Measurements from ENCODE around the gene UCP2. TPM values are rescaled to one million over a fixed set of nuclear protein-coding genes. Genes with fewer than 3 reads are reported as not detected.

Gene UCP2
- total and polyA plus RNA-seq, 2 experiments from 2014 or later: 60.1 to 76.9 TPM

- TF ChIP-seq ZNF462 (CRISPR knock-in tag; IDR thresholded peaks at IDR 0.05) (no peak), EZH2 (IDR thresholded peaks at IDR 0.05; ENCODE audit: low read depth, unreplicated experiment) (no peak)
Measured at GRCh38 chr11:74022546-74022945, 39.9 kb upstream of the UCP2 start (continued).

- no peak overlapping the region for H3K27ac ChIP-seq (ENCODE audit: low read depth)
- H4K20me1 ChIP-seq (replicated peaks; ENCODE audit: insufficient read depth): no peaks in the 10 kb centered on the region
- H3K4me3 ChIP-seq: no peak overlapping the region
- H3K9me2 ChIP-seq (ENCODE audit: insufficient read depth): no peaks in the 10 kb centered on the region
- H3K4me2 ChIP-seq: no peak overlapping the region
- no peaks in the 10 kb centered on the region for H3K36me3 ChIP-seq (ENCODE audit: insufficient read depth)
- H3K9me3 Mint-ChIP-seq: no peaks in the 10 kb centered on the region
- DNase-seq (ENCODE audit: low spot score) (no peak), ATAC-seq (no peak)
- peaks cover 6% of the 10 kb centered on the region for H3K36me3 Mint-ChIP-seq (ENCODE audit: low read depth)
- no peaks in the 10 kb centered on the region for H3K27me3 ChIP-seq (ENCODE audit: insufficient read depth)
- no peaks in the 10 kb centered on the region for H3K4me1 ChIP-seq (ENCODE audit: insufficient read depth)
- no peak overlapping the region for H2AFZ ChIP-seq
- no peaks in the 10 kb centered on the region for H3F3A ChIP-seq (replicated peaks; ENCODE audit: low read depth)
- H3K27me3 Mint-ChIP-seq (ENCODE audit: insufficient read depth, low read depth, poor library complexity): peaks cover 2% of the 10 kb centered on the region
- H3K4me3 Mint-ChIP-seq: no peak overlapping the region
- H3K79me2 ChIP-seq (replicated peaks; ENCODE audit: insufficient read depth): no peaks in the 10 kb centered on the region
- no peak overlapping the region for H3K27ac Mint-ChIP-seq
- peaks cover 7% of the 10 kb centered on the region for H3K4me1 Mint-ChIP-seq
- TF ChIP-seq STAT1 (IDR thresholded peaks at IDR 0.05; ENCODE audit: unreplicated experiment): no peak
- no peak for TF ChIP-seq ZNF114 (CRISPR knock-in tag; IDR thresholded peaks at IDR 0.05)
- TF ChIP-seq ETS1 (IDR thresholded peaks at IDR 0.05): no peak
- no peak for TF ChIP-seq CREB1 (CRISPR knock-in tag; IDR thresholded peaks at IDR 0.05; ENCODE audit: low read depth)
- TF ChIP-seq EZH2phosphoT487 (IDR thresholded peaks at IDR 0.05; ENCODE audit: unreplicated experiment): no peak
- no peak for TF ChIP-seq CTCF (conservative IDR thresholded peaks at IDR 0.05; ENCODE audit: low read depth in 2 of 2)
- TF ChIP-seq EZH2 (IDR thresholded peaks at IDR 0.05; ENCODE audit: low read depth, unreplicated experiment): no peak
- TF ChIP-seq POLR2AphosphoS5 (IDR thresholded peaks at IDR 0.05; ENCODE audit: low read depth): no peak
- TF ChIP-seq NANOG (IDR thresholded peaks at IDR 0.05; ENCODE audit: borderline replicate concordance): no peak
- no peak for TF ChIP-seq JUNB (IDR thresholded peaks at IDR 0.05; ENCODE audit: unreplicated experiment)
- TF ChIP-seq ZNF331 (CRISPR knock-in tag; IDR thresholded peaks at IDR 0.05; ENCODE audit: low read depth): no peak
- no peak for TF ChIP-seq REST (IDR thresholded peaks at IDR 0.05; ENCODE audit: unreplicated experiment)
Measured at GRCh38 chr11:74021998-74022397, 39.4 kb upstream of the UCP2 start.

All from GM23338 (cell line).